Measurements from ENCODE around the gene ZNF681.

GRCh38 chr19:23800271-23800670 is 41.6 kb upstream of the ZNF681 start:
- no peak for TF ChIP-seq TAF1 (IDR thresholded peaks at IDR 0.05; ENCODE audit: low read depth)
- TF ChIP-seq USF1 (IDR thresholded peaks at IDR 0.05), result no peak
- TF ChIP-seq CREB1 (IDR thresholded peaks at IDR 0.05; ENCODE audit: low read depth), result no peak
- no peak for TF ChIP-seq TEAD4 (IDR thresholded peaks at IDR 0.05)
- TF ChIP-seq RAD21 (IDR thresholded peaks at IDR 0.05; ENCODE audit: low read depth), result no peak
- no peak for TF ChIP-seq CEBPB (IDR thresholded peaks at IDR 0.05)
- TF ChIP-seq EP300 (IDR thresholded peaks at IDR 0.05; ENCODE audit: borderline replicate concordance), result no peak
- TF ChIP-seq TCF12 (IDR thresholded peaks at IDR 0.05; ENCODE audit: low read depth), result no peak
- no peak for TF ChIP-seq REST (IDR thresholded peaks at IDR 0.05; ENCODE audit: low read depth)
- no peak for TF ChIP-seq NFIC (IDR thresholded peaks at IDR 0.05)
- TF ChIP-seq FOXM1 (IDR thresholded peaks at IDR 0.05; ENCODE audit: borderline replicate concordance, low read depth), result no peak
